Activated naive CD4-positive, alpha-beta T cell treated with anti-CD3 and anti-CD28 coated beads, Interleukin-2, amount 10 ng/mL, durations not matched to agents 7 days and 5 days (primary cell): ENCODE results near the gene C3orf33.

ENCODE experiments used
- CTCF ChIA-PET: fragments of 350-600 bp; sonication (Branson Sonifier 250); formaldehyde crosslinking; loops from one replicate; lab custom pipeline; 2021; ENCODE audit warnings: antibody characterized with exemption; lab: Charles Lee
- DNase-seq: peaks from one replicate; pipeline ENCODE4 v3.0.0-alpha.2; 2020
- H3K27ac Mint-ChIP-seq: one replicate; pipeline ENCODE4 v1.8.0; 2021; ENCODE audit warnings: mild to moderate bottlenecking, moderate library complexity, mixed read lengths
- H3K27me3 Mint-ChIP-seq: one replicate; pipeline ENCODE4 v1.8.0; 2021; ENCODE audit warnings: mild to moderate bottlenecking, mixed read lengths
- H3K36me3 Mint-ChIP-seq: one replicate; pipeline ENCODE4 v1.8.0; 2021; ENCODE audit warnings: mixed read lengths
- H3K4me1 Mint-ChIP-seq: one replicate; pipeline ENCODE4 v1.8.0; 2021; ENCODE audit warnings: mixed read lengths
- H3K4me3 Mint-ChIP-seq: one replicate; pipeline ENCODE4 v1.8.0; 2021; ENCODE audit warnings: mild to moderate bottlenecking, moderate library complexity, mixed read lengths
- H3K9me3 Mint-ChIP-seq: one replicate; pipeline ENCODE4 v1.8.0; 2021; ENCODE audit warnings: mixed read lengths

C3orf33 gene

GRCh38 chr3:155743606-155744005 is 62.5 kb downstream of the C3orf33 start:
- no peak for DNase-seq
- Mint-ChIP-seq H3K27me3 (peaks cover 81% of the 10 kb centered on the region), H3K9me3 (no peaks in the 10 kb centered on the region), H3K4me1 (peaks cover 21% of the 10 kb centered on the region), H3K27ac (no peak overlapping the region), H3K4me3 (peak overlapping the region; percentile 77), H3K36me3 (no peaks in the 10 kb centered on the region)
- CTCF ChIA-PET = no interaction called here

DNA sequence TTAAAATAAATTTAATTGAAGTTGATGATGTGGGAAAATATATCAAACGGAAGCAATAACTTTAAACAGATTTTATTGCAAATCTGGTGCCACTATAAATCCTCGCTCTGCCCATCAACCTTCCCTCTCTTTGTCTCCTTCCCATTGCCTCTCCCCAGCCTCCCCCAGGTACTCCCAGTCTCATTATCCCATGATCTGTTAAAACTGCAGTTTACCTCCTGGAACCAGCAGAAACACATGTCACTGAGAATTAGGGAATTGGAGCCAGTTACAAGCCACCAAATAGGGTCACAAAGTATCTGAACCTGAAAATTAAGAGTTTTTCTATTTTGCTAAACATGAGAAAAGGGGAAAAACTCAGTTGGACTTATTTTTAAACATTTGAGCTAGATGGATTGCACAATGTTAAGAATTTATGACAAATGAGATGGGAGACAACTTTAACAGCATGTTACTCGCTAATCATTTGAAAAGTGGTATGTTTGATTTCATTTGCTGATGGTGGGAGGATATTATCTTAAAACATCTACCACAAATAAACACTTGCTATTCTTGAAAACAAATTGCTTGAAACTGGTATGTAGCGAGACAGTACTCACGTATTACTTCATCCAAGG is 63.6 kb downstream of the C3orf33 start:
- H3K27me3 Mint-ChIP-seq = peaks cover 86% of the 10 kb centered on the region
- DNase-seq = no peak
- peaks cover 21% of the 10 kb centered on the region for H3K4me1 Mint-ChIP-seq
- H3K27ac Mint-ChIP-seq = no peak overlapping the region
- no peaks in the 10 kb centered on the region for H3K36me3 Mint-ChIP-seq
- H3K9me3 Mint-ChIP-seq = no peaks in the 10 kb centered on the region
- CTCF ChIA-PET = no interaction called here
- no peak overlapping the region for H3K4me3 Mint-ChIP-seq

GRCh38 chr3:155741603-155742002 is 64.5 kb downstream of the C3orf33 start:
- Mint-ChIP-seq H3K4me3 (no peak overlapping the region), H3K27ac (no peak overlapping the region), H3K4me1 (peaks cover 21% of the 10 kb centered on the region), H3K9me3 (no peaks in the 10 kb centered on the region), H3K27me3 (peaks cover 78% of the 10 kb centered on the region), H3K36me3 (no peaks in the 10 kb centered on the region)
- CTCF ChIA-PET = no interaction called here
- DNase-seq = no peak

- H3K4me3 Mint-ChIP-seq = no peak overlapping the region
These were observed 65.0 kb downstream of the C3orf33 start for GRCh38 chr3:155741101-155741500.

GRCh38 chr3:155739154-155739553 is 66.9 kb downstream of the C3orf33 start:
- Mint-ChIP-seq H3K4me1 (peaks cover 8% of the 10 kb centered on the region), H3K27me3 (peaks cover 58% of the 10 kb centered on the region), H3K9me3 (no peaks in the 10 kb centered on the region), H3K4me3 (no peak overlapping the region), H3K36me3 (no peaks in the 10 kb centered on the region), H3K27ac (no peak overlapping the region)
- DNase-seq = no peak
- CTCF ChIA-PET = interaction anchor here (0.6 kb wide), 1 partner anchor 19 kb away, joined by 3 read pairs; no protein-coding TSS in a partner anchor

More at GRCh38 chr3:155741101-155741500, 65.0 kb downstream of the C3orf33 start:
- CTCF ChIA-PET = no interaction called here
- Mint-ChIP-seq H3K9me3 (no peaks in the 10 kb centered on the region), H3K36me3 (no peaks in the 10 kb centered on the region), H3K27ac (no peak overlapping the region), H3K4me1 (peaks cover 21% of the 10 kb centered on the region), H3K27me3 (peaks cover 77% of the 10 kb centered on the region)
- DNase-seq = no peak

- DNase-seq = no peak
- Mint-ChIP-seq H3K4me3 (no peak overlapping the region), H3K9me3 (no peaks in the 10 kb centered on the region), H3K36me3 (no peaks in the 10 kb centered on the region), H3K4me1 (peaks cover 4% of the 10 kb centered on the region), H3K27me3 (peaks cover 53% of the 10 kb centered on the region), H3K27ac (no peak overlapping the region)
- CTCF ChIA-PET = interaction anchor here (0.6 kb wide), 1 partner anchor 20 kb away, joined by 3 read pairs; no protein-coding TSS in a partner anchor
These were observed 67.5 kb downstream of the C3orf33 start for GRCh38 chr3:155738580-155739076.

DNA sequence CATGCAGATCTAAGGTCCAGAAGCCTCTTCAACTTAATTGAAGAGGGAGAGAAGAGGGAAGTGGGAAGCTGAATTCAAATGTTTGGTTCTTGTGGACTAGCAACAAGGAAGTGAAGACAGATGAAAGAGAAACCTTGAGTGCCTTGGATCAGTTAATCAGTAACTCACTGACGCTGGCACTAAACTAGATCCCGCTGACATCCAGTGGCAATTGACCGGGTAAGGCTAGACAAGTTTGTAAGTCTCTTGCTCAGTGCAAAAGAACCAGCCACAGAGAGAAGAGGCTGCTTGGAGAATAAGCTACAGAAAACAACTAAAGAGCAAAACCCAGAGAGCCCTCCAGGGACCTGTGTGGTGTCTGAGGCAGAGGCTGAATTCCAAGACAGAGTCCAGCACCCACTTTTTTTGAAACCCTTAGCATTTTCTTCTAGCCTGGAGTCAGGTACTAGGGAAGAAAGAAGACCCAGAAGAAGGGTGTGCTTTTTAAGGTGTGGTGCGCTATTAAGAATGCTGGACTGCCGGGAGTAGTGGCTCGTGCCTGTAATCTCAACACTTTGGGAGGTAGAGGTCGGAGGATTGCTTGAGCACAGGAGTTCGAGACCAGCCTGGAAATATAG is 68.1 kb downstream of the C3orf33 start:
- Mint-ChIP-seq H3K27me3 (peaks cover 46% of the 10 kb centered on the region), H3K27ac (no peak overlapping the region), H3K9me3 (no peaks in the 10 kb centered on the region), H3K4me3 (no peak overlapping the region), H3K4me1 (peaks cover under 1% of the 10 kb centered on the region), H3K36me3 (no peaks in the 10 kb centered on the region)
- no peak for DNase-seq
- CTCF ChIA-PET = interaction anchor here (1.0 kb wide), 1 partner anchor 18 kb away, joined by 4 read pairs; no protein-coding TSS in a partner anchor

DNA sequence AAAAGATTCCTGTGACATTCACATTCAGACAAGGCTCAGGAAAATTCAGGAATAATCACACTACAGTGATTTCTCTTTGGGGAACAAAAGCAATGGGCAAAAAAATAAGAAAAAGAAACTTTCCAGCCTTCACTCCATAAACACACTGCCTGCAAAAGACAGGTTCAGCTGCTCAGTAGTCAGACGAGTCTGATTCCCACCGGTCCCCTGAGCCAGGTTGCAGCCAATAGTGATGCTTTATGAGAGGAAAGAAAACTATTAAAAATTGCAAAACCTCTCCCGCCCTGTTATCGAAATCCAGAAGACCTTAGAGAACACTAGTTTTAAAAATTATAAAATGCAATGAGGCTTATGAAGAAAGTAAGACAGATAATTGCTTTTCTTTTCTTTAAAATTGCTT is 69.7 kb downstream of the C3orf33 start:
- Mint-ChIP-seq H3K9me3 (no peaks in the 10 kb centered on the region), H3K27ac (no peak overlapping the region), H3K4me1 (no peaks in the 10 kb centered on the region), H3K27me3 (peaks cover 35% of the 10 kb centered on the region), H3K36me3 (no peaks in the 10 kb centered on the region), H3K4me3 (no peak overlapping the region)
- no peak for DNase-seq
- CTCF ChIA-PET = no interaction called here

DNA sequence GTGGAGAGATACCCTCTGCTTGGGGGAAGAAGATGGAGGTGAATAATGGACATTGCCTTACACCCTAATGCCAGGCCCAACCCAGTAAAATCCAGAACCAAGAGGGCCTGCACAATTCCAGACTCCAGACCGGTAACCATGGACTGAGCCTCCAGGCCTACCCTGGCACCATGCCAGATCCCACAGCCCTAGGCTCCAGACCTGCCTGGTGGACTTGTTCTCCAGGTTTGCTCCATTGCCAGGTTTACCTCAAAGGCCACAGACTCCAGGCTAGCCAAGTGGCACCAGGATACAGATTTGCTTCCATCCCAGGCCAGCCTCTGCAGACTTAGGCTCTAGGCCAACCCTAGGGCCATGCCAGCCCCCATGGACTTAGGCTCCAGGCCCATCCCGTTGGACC is 75.2 kb downstream of the C3orf33 start:
- Mint-ChIP-seq H3K27me3 (peaks cover 12% of the 10 kb centered on the region), H3K27ac (no peak overlapping the region), H3K4me1 (no peaks in the 10 kb centered on the region), H3K36me3 (no peaks in the 10 kb centered on the region), H3K9me3 (no peaks in the 10 kb centered on the region), H3K4me3 (no peak overlapping the region)
- CTCF ChIA-PET = no interaction called here
- DNase-seq = no peak

DNA sequence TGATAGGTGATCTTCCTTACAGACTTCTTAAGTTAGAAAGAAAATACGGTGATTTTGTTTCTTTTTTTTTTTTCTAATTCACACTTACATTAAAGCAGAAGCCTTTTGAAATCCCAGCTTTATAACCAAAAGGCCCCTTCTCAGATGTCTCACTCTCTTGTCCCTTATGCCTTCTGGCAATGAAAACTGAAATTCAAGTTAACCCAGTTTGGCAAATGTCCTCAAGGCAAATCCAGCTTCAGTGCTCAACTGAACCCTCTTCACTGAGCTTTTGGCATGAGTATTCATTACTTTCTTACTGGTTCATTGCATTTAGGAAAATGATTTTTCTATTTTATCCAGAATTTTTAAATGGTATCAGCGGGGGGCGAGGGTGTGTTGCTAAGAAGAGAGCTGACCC is 78.2 kb downstream of the C3orf33 start:
- Mint-ChIP-seq H3K4me1 (no peaks in the 10 kb centered on the region), H3K36me3 (no peaks in the 10 kb centered on the region), H3K27me3 (peaks cover 12% of the 10 kb centered on the region), H3K27ac (no peak overlapping the region), H3K9me3 (no peaks in the 10 kb centered on the region), H3K4me3 (no peak overlapping the region)
- CTCF ChIA-PET = no interaction called here
- DNase-seq = no peak

GRCh38 chr3:155714295-155714718 is 91.8 kb downstream of the C3orf33 start:
- no peak overlapping the region for H3K4me3 Mint-ChIP-seq

More at GRCh38 chr3:155714295-155714718, 91.8 kb downstream of the C3orf33 start:
- peaks cover 3% of the 10 kb centered on the region for H3K9me3 Mint-ChIP-seq
- H3K27me3 Mint-ChIP-seq = no peaks in the 10 kb centered on the region
- no peak overlapping the region for H3K27ac Mint-ChIP-seq
- CTCF ChIA-PET = interaction anchor here (1.4 to 1.8 kb wide), 2 partner anchors 12 to 92 kb away, joined by 4 to 5 read pairs; partner anchors contain the start of gene C3orf33
- no peak for DNase-seq
- H3K4me1 Mint-ChIP-seq = no peaks in the 10 kb centered on the region
- H3K36me3 Mint-ChIP-seq = no peaks in the 10 kb centered on the region
